NCI-H187 (cell line): Measurements from ENCODE around the gene GABARAPL2.
A peak's percentile ranks its signal among the peaks of the same experiment; 100 is the strongest.

Experiments
- DNase-seq, 2 experiments: peaks; one replicate each; lab custom pipeline; 2025; lab: John Stamatoyannopoulos, UW

Gene GABARAPL2

GRCh38 chr16:75555213-75555706, 10.9 kb upstream of the GABARAPL2 start:
- peak; percentile 16 to 47 for DNase-seq

GRCh38 chr16:75555707-75556430, 10.3 kb upstream of the GABARAPL2 start, which contains the start of gene TMEM231:
TMEM231 (minus strand) TSS chr16:75556252; CDS start chr16:75556209, 43 bp downstream.
- DNase-seq: peak; percentile 53 to 71

GRCh38 chr16:75556431-75556950, 9.7 kb upstream of the GABARAPL2 start:
- no peak for DNase-seq

DNA sequence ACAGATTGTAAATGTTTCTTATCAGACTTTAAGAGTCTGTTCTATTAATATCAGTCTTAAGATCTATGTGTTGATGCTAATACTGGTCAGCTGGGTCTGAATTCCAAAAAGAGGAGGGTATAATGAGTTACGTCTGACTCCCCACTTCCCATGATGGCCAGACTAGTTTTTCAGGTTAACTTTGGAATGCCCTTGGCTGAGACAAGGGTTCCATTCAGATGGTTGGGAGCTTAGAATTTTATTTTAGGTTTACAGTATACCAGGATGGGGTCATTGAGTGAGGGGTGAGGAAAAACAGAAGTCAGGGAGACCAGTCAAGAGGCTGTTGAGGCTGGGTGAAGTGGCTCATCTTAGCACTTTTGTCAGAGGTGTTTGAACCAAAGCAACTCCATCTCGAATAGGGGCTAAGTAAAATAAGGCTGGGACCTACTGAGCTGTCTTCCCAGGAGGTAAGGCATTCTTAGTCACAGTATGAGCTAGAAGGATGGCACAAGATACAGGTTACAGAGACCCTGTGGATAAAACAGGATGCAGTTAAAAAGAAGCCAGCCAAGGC, 7.3 kb upstream of the GABARAPL2 start:
- DNase-seq: no peak

DNA sequence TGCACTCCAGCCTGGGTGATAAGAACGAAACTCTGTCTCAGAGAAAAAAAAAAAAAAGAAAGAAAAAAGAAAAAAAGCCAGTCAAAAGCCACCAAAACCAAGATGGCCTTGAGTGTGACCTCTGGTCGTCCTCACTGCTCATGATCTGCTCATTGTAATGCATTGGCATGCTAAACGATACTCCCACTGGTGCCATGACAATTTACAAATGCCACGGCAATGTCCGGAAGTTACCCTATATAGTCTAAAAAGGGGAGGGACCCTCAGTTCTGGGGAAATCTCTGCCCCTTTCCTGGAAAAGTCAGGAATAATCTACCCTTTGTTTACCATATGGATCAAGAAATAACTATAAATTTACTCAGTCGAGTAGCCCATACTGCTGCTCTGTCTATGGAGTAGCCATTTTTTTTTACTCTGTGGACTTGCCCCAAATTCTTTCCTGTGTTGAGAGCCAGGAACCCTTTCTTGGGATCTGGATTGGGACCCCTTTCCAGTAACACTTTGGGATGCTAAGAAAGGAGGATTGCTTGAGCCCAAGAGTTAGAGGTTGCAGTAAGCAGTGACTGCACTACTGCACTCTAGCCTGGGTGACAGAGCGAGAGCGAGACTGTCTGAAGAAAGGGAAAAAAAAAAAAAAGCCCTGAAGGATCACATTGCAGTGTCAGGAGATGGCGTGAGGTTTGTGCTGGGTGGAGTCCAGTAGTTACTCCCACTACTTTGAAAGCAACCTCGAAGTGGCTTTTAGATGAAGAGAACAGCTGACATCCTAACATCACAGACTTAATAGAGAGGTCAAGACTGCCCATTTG, 6.4 kb upstream of the GABARAPL2 start:
- DNase-seq: no peak

GRCh38 chr16:75565640-75566039, 539 bp upstream of the GABARAPL2 start:
- DNase-seq: no peak

DNA sequence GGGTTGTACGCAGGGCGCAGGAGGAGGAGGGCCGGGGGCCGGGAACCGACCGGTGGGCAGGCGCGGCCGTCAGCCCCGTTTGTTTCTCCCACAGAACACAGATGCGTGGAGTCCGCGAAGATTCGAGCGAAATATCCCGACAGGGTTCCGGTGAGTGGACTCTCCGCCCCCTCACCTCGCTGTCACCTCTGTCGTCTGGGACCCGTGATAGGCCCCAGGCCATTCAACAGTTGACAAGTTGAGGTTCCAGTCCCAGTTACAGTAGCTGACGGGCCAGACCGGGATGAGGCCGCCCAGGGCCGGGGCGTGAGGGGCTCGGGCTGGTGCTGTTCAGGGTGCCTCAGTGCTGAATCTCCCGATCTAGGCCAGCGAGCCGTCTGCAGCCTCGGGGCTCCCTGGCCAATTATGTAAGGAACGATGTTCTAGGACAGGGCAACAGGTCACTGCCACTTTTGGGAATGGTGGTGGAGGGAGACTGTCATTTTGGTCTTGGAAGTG, 628 bp downstream of the GABARAPL2 start:
- no peak for DNase-seq

DNA sequence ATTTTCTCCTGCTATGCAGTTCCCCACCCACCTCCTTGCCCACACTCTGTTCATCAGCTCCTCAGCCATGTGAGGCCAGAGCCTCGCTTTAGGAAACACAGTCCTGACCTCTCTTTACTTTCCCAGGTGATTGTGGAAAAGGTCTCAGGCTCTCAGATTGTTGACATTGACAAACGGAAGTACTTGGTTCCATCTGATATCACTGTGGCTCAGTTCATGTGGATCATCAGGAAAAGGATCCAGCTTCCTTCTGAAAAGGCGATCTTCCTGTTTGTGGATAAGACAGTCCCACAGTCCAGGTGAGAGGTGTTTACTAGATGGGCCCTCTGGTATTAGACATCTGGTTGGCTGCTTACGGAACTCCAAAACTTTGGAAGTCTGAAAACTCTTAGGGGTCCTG, 1.7 kb downstream of the GABARAPL2 start:
- no peak for DNase-seq

DNA sequence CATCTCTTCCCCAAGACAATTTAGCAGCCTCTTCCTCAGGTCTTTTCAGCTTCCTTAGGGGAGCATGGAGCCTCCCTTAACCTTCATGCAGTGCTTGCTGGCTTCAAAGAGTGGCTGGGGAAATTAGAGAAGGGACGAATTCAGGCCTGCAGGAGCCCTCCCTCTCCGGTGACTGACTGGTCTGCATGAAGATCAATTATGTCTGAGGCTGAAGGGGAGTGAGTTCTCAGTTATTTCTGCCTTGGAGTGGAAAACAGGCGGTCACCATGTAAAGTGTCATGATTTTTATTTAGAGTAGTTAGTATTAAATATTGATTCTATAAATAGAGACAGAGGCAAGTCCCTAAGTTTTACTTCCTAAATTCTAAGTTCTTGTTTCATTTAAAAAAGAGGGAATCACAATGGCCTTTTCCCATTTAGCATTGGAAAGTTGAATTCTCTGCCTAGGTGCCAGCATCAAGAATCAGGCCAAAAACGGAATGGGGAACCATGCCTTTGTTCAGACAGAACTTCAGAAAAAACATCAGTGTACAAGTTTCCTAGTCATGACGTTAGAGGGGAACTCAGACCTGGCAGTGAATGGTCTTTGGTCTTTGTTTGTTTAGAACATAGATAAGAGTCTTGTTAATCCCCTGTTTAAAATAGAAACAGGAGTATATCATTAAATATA, 4.4 kb downstream of the GABARAPL2 start:
- DNase-seq: no peak

DNA sequence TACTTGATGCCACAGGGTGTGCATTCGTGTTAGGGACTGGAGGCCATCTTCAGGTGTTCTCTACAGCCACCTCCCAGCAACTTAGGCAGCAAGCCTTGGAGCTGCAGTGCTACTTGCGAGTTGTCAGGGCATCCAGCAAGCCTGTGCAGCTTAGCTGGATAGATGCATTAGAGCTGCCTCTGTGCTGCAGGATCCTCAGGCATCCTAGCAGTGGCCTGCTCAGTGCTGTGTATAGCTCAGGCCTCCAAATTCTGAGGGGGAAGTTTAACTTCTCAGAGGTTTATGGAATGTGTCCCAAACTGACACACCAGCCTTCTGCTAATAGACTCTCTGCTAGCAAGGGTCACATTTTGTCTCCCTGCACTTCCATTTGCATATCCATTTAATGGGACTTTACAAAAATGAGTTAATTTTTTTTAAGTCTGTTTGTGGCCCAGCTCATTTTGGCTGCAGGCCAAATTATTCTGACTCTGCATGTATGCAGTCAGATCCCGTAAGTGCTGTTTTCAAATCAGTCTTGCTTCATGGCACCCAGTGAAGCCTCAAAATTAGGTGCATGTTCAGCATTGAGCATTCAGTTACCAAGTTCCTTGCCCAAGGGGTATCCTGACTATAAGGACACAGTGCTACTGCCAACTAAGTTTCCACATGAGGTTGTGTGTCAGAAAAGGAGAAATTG, 6.8 kb downstream of the GABARAPL2 start:
- DNase-seq: no peak

GRCh38 chr16:75573955-75574354, 7.8 kb downstream of the GABARAPL2 start:
- no peak for DNase-seq

- no peak for DNase-seq
These were observed 9.8 kb downstream of the GABARAPL2 start for GRCh38 chr16:75575958-75576357.

GRCh38 chr16:75576384-75576811, 10.2 kb downstream of the GABARAPL2 start:
- no peak for DNase-seq

DNA sequence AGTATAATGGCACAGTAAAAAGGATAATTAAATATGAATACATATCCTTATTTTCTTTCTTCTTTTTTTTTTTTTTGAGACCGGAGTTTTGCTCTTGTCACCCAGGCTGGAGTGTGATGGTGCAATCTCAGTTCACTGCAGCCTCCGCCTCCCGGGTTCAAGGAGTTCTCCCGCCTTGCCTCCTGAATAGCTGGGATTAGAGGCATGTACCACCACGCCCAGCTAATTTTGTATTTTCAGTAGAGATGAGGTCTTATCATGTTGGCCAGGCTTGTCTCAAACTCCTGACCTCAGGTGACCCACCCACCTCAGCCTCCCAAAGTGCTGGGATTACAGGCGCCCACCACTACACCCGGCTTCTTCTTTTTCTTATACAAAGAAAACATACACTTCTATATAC, 12.0 kb downstream of the GABARAPL2 start:
- no peak for DNase-seq

DNA sequence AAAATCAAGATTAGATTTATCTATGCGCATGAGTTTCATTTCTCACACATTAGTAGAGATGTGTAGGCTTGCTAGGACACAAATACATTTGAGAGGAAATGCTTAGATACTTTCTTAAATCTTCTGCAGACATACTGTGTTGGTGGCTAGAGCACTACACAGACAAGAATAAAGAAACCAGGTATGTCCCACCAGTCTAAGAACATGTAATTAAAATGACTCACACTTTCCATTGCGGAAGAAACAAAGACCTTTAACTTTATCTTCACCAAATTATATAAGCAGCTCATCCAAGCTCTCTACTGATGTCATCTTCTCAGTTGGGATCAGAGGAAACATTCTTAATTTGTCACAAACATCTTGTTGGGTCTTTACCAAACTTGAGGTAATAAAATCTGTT, 12.5 kb downstream of the GABARAPL2 start:
- DNase-seq: no peak

DNA sequence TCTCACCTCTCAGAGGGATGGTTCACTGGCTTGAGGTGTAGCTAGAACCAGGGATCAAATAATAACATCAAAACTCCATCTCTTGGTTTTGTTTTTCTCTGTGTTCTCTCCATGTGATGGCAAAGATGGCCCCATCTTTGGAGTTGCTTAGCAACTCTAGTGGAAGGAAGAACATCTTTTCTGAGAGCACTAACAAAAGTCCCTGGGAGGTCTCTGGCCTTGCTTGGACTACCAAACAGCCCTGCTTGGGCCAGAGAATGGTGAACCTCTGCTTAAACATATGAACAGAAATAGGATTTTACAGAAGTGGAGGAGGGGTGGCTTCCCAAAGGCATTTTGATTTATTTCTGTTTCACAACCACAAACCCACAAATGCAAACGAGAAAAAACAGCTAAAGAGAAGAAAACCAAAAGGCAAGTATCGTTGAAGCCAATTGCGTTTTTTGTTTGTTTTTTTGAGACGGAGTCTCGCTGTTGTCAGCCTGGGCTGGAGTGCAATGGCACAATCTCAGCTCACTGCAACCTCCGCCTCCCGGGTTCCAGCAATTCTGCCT, 13.2 kb downstream of the GABARAPL2 start:
- no peak for DNase-seq

DNA sequence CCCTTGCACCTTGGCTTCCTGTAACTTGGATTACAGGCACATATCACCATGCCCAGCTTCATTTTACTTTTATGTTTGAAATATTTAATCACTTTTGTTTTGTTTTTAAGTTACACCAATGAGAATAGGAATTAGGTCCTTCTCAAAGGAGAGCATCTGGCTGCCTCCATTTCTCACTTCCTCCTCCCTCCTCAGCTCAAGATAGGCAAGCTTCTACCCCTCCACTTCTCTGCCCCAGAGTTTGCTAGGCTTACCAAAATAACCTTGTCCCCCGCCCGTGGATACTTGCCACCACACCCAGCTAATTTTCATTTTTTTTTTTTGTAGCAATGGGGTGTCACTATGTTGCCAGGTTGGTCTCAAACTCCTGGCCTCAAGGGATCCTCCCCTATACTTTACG, 17.9 kb downstream of the GABARAPL2 start:
- DNase-seq: no peak

- no peak for DNase-seq
These were observed 22.5 kb downstream of the GABARAPL2 start for GRCh38 chr16:75588716-75589115.

- DNase-seq: no peak
These were observed 23.1 kb downstream of the GABARAPL2 start for GRCh38 chr16:75589306-75589705.

DNA sequence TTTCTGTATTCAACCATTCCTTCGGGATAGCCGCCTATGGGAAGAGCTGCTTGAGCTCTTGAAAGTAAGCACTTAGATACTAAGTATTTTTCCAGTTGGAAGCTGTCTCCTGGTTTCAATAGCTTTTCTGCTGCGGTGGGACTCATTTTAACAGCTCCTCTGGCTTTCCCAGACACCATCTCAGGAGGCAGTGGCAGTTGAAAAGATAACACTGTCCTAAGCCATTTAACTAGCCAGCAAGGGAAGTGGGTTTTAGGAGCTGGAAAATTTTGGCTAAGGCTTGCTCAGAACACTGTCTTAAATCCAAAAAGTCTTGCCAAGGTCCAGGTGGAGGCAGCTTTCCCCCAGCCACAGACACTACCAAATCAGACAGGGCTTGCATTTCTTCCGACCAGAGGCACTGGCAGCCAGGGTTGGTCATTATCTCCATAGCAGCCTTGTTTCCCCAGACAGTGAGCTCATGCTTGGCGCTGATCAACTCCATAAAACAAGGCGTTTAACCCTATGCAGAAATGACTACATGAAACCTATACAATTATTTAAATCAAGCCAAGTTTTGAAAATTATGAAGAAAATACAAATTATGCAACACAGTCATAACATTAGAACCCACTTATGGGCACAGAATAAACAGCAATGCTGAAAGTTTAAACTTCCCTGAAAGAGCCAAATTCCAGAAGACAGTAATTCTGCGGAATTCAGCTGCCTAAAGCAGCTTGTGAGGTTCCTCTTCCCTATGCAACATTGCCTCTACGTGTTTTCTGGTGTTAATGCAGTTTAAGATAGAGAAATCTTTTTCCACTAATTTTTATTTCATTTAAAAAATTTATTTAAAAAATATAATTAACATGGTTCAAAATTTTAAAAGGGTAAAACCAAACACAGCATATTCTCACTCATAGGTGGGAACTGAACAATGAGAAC, 25.0 kb downstream of the GABARAPL2 start:
- DNase-seq: no peak
